HG03066 (cell line): Measurements from ENCODE around the gene UACA.
"Not testable (repeated sequence)": the region's sequence is repeated elsewhere in the genome, so short reads cannot be mapped to it uniquely, and the experiment has no call there.

Source experiments
- ATAC-seq: cut with Tn5 transposase; IDR thresholded peaks from one replicate; pipeline ENCODE4 v1.9.1; 2021; ENCODE audit warnings: low read depth; ENCODE audit not compliant: unreplicated experiment

UACA gene

GRCh38 chr15:70758790-70759462 is 4.4 kb downstream of the UACA start:
- no peak for ATAC-seq

- ATAC-seq = no peak
Measured at GRCh38 chr15:70757627-70758026, 5.7 kb downstream of the UACA start.

- ATAC-seq = no peak
Measured at GRCh38 chr15:70754862-70755261, 8.5 kb downstream of the UACA start.

- no peak for ATAC-seq
Measured at GRCh38 chr15:70753101-70753829, 10.1 kb downstream of the UACA start.

- ATAC-seq = no peak
Measured at GRCh38 chr15:70752193-70752635, 11.1 kb downstream of the UACA start.

GRCh38 chr15:70750203-70750869 is 13.0 kb downstream of the UACA start:
- ATAC-seq = no peak

- no peak for ATAC-seq
Measured at GRCh38 chr15:70748281-70748747, 15.0 kb downstream of the UACA start.

GRCh38 chr15:70746598-70746997 is 16.8 kb downstream of the UACA start:
- ATAC-seq = not testable (repeated sequence)

- ATAC-seq = no peak
Measured at GRCh38 chr15:70742928-70743327, 20.4 kb downstream of the UACA start.

- no peak for ATAC-seq
Measured at GRCh38 chr15:70741677-70742293, 21.6 kb downstream of the UACA start.

GRCh38 chr15:70741107-70741531 is 22.2 kb downstream of the UACA start:
- no peak for ATAC-seq

- not testable (repeated sequence) for ATAC-seq
Measured at GRCh38 chr15:70735040-70735439, 28.3 kb downstream of the UACA start.

- ATAC-seq = no peak
Measured at GRCh38 chr15:70729164-70729563, 34.2 kb downstream of the UACA start.

GRCh38 chr15:70726753-70727152 is 36.6 kb downstream of the UACA start:
- ATAC-seq = no peak

GRCh38 chr15:70723927-70724326 is 39.4 kb downstream of the UACA start:
- no peak for ATAC-seq

GRCh38 chr15:70723122-70723422 is 40.3 kb downstream of the UACA start:
- no peak for ATAC-seq

- ATAC-seq = no peak
Measured at GRCh38 chr15:70722266-70723121, 40.9 kb downstream of the UACA start.

GRCh38 chr15:70720228-70721016 is 42.9 kb downstream of the UACA start:
- no peak for ATAC-seq

- no peak for ATAC-seq
Measured at GRCh38 chr15:70717237-70717793, 46.0 kb downstream of the UACA start.
